ENCODE measurements around the gene NDUFAF8. TPM values are rescaled to one million over a fixed set of nuclear protein-coding genes. Genes with fewer than 3 reads are reported as not detected.

Gene NDUFAF8
- total RNA-seq, 2 donors from 2014 or later, result 20.8 to 26.5 TPM

DNA sequence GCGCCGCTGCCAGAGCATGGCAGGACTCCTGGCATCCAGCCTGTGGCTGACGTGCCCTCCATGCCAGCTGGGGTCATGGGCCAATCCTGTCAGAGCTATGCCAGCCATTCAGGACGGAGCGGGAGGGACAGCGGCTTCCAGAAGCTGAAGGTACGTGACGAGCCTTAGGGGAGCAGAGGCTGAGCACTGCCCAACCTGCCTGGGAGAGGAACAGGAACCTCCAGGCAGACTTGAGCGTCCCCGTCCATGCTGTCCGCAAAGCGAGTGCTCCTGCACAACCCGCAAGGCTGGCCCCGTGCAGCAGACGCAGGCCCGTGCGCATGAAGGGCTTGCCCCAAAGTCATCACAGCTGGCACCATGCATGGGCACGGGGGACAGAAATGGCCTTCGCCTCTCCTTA, 21.5 kb downstream of the NDUFAF8 start:
- Histone ChIP-seq H3K27me3 (no peaks in the 10 kb centered on the region), H3K27ac (no peak overlapping the region), H3K9me3 (no peaks in the 10 kb centered on the region), H3K36me3 (replicated peaks in 1 of 2; ENCODE audit: insufficient read depth in 1 of 2, low read depth in 2 of 2) (peaks cover 18 to 33% of the 10 kb centered on the region in 2 donors), H3K4me3 (no peak overlapping the region), H3K4me1 (no peaks in the 10 kb centered on the region)
- no peak for DNase-seq
- no peak for ATAC-seq
- TF ChIP-seq, protein P1, sequence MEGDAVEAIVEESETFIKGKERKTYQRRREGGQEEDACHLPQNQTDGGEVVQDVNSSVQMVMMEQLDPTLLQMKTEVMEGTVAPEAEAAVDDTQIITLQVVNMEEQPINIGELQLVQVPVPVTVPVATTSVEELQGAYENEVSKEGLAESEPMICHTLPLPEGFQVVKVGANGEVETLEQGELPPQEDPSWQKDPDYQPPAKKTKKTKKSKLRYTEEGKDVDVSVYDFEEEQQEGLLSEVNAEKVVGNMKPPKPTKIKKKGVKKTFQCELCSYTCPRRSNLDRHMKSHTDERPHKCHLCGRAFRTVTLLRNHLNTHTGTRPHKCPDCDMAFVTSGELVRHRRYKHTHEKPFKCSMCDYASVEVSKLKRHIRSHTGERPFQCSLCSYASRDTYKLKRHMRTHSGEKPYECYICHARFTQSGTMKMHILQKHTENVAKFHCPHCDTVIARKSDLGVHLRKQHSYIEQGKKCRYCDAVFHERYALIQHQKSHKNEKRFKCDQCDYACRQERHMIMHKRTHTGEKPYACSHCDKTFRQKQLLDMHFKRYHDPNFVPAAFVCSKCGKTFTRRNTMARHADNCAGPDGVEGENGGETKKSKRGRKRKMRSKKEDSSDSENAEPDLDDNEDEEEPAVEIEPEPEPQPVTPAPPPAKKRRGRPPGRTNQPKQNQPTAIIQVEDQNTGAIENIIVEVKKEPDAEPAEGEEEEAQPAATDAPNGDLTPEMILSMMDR (IDR thresholded peaks at IDR 0.05), result no peak
- TF ChIP-seq POLR2A (IDR thresholded peaks at IDR 0.05), result no peak
- intact Hi-C loops (cut with DNase I), result no loop called here
- WGBS, 2 donors, result 94 to 96% methylated on average over 16 to 19 of the region's 19 CpGs

- Histone ChIP-seq H3K4me1 (no peaks in the 10 kb centered on the region), H3K9me3 (no peaks in the 10 kb centered on the region), H3K27ac (no peak overlapping the region), H3K27me3 (no peaks in the 10 kb centered on the region), H3K36me3 (replicated peaks in 1 of 2; ENCODE audit: insufficient read depth in 1 of 2, low read depth in 2 of 2) (peaks cover 18 to 37% of the 10 kb centered on the region in 2 donors), H3K4me3 (no peak overlapping the region)
- DNase-seq, result no peak
- WGBS, 2 donors, result 94 to 96% methylated on average over 17 to 18 of the region's 18 CpGs
- ATAC-seq, result no peak
- intact Hi-C loops (cut with DNase I), result no loop called here
- TF ChIP-seq, protein P1 (IDR thresholded peaks at IDR 0.05), result no peak
- no peak for TF ChIP-seq POLR2A (IDR thresholded peaks at IDR 0.05)
These were observed 22.0 kb downstream of the NDUFAF8 start for GRCh38 chr17:81261096-81261495.

DNA sequence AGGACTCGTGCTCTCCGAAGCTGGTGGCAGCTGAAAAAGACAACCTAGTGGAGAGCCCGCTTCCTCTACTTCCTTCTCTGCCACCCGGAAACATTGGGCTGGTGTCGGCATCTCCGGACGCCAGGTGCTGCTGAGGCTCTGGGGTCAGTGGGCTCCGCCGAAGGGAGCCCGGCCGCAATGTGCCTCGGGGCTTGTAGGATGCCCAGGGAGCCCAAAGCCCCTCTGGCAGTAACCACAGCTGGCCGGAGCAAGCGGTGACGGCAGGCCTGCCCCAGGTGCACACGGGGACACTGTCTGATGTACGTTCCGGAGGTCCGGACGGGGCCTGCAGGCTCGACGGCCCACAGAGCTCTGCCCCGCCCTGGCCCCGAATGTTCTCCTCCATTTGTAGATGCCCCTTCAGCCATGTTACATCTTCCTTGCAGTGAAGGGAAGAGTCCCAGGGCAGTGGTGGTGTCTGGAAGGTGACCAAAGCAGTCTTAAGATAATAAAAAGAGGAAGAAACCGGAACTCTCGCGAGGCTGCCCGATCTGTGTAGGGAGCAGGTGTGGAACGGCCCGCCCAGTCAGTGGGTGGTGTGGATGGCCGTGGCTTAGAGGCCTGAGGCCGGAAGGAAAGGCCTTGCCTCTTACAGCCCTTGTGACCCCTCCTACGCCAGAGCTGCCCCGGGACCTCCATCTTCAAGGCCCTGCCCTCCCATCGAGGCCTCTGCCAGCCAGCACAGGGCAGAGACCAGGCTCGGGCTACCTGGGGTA, 22.6 kb downstream of the NDUFAF8 start:
- intact Hi-C loops (cut with DNase I), result no loop called here
- no peak for TF ChIP-seq POLR2A (IDR thresholded peaks at IDR 0.05)
- TF ChIP-seq, protein P1 (IDR thresholded peaks at IDR 0.05), result no peak
- Histone ChIP-seq H3K27ac (no peak overlapping the region), H3K36me3 (replicated peaks in 1 of 2; ENCODE audit: insufficient read depth in 1 of 2, low read depth in 2 of 2) (peaks cover 18 to 37% of the 10 kb centered on the region in 2 donors), H3K9me3 (no peaks in the 10 kb centered on the region), H3K4me1 (no peaks in the 10 kb centered on the region), H3K4me3 (no peak overlapping the region), H3K27me3 (no peaks in the 10 kb centered on the region)
- WGBS, 2 donors, result 87 to 91% methylated on average over 29 to 30 of the region's 36 CpGs
- ATAC-seq (no peak), DNase-seq (no peak)

GRCh38 chr17:81263371-81264181, 24.5 kb downstream of the NDUFAF8 start:
- intact Hi-C loops (cut with DNase I), result no loop called here
- no peak for DNase-seq
- WGBS, 2 donors, result 93 to 100% methylated on average over 4 to 37 of the region's 40 CpGs
- ATAC-seq, result no peak
- Histone ChIP-seq H3K4me1 (no peaks in the 10 kb centered on the region), H3K27me3 (no peaks in the 10 kb centered on the region), H3K9me3 (no peaks in the 10 kb centered on the region), H3K36me3 (replicated peaks in 1 of 2; ENCODE audit: insufficient read depth in 1 of 2, low read depth in 2 of 2) (peaks cover 18 to 35% of the 10 kb centered on the region in 2 donors), H3K27ac (no peak overlapping the region), H3K4me3 (no peak overlapping the region)
- TF ChIP-seq, protein P1 (IDR thresholded peaks at IDR 0.05), result no peak
- TF ChIP-seq POLR2A (IDR thresholded peaks at IDR 0.05), result no peak

All from body of pancreas (tissue), 4 donors.